DND-41 (cell line): ENCODE results near the gene TIGD6.

Source experiments
- EZH2 ChIP-seq: IDR thresholded peaks from 3 replicates; pipeline ENCODE4 v1.6.1; 2012; ENCODE audit warnings: borderline replicate concordance, low read depth, mild to moderate bottlenecking, moderate library complexity, low read length, inconsistent platforms; ENCODE audit not compliant: severe bottlenecking
- TF ChIP-seq, protein P1 (sequence below): IDR thresholded peaks from 2 replicates; pipeline ENCODE4 v1.5.1; 2012; ENCODE audit warnings: borderline replicate concordance, low read length, moderate library complexity, mild to moderate bottlenecking; ENCODE audit not compliant: poor library complexity, severe bottlenecking; ENCODE audit errors: extremely low read depth

DNA sequence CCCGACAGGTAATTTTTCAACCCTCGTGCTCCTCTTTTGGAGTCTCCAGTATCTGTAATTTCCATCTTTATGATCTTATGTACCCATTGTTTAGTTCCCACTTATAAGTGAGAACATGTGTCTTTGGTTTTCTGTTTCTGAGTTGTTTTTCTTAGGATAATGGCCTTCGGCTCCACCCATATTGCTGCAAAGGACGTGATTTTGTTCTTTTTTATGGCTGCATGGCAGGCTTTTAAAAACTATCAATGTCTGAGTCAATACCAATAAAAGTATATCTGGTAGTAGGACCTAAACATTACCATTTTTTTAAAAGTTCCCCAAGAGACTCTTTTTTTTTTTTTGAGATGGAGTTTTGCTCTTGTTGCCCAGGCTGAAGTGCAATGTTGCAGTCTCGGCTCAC, 43.8 kb downstream of the TIGD6 start:
- TF ChIP-seq, protein P1, sequence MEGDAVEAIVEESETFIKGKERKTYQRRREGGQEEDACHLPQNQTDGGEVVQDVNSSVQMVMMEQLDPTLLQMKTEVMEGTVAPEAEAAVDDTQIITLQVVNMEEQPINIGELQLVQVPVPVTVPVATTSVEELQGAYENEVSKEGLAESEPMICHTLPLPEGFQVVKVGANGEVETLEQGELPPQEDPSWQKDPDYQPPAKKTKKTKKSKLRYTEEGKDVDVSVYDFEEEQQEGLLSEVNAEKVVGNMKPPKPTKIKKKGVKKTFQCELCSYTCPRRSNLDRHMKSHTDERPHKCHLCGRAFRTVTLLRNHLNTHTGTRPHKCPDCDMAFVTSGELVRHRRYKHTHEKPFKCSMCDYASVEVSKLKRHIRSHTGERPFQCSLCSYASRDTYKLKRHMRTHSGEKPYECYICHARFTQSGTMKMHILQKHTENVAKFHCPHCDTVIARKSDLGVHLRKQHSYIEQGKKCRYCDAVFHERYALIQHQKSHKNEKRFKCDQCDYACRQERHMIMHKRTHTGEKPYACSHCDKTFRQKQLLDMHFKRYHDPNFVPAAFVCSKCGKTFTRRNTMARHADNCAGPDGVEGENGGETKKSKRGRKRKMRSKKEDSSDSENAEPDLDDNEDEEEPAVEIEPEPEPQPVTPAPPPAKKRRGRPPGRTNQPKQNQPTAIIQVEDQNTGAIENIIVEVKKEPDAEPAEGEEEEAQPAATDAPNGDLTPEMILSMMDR, result no peak
- no peak for TF ChIP-seq EZH2
